Epithelial cell of proximal tubule (primary cell): Measurements from ENCODE around the gene SYS1. TPM values are rescaled to one million over a fixed set of nuclear protein-coding genes. Genes with fewer than 3 reads are reported as not detected.

ENCODE experiments used
- DNase-seq: peaks from one replicate; pipeline ENCODE4 v3.0.0-alpha.2; 2011; ENCODE audit warnings: low read depth
- H3K4me3 ChIP-seq: 2 replicates; pipeline ENCODE4 v1.5.1; 2011; ENCODE audit warnings: low read depth, mild to moderate bottlenecking, low read length
- CTCF ChIP-seq: conservative IDR thresholded peaks from 2 replicates; pipeline ENCODE4 v1.5.1; 2012; ENCODE audit warnings: low read depth, mild to moderate bottlenecking, low read length
- total RNA-seq: library from RNA; depleted of rRNA; stranded (reverse); fragments of >200 nt; gene quantifications from 2 replicates; pipeline ENCODE4 v1.2.3, GENCODE V29; 2015

The SYS1 gene
- total RNA-seq, 1 donor from 2014 or later = 30.3 TPM

DNA sequence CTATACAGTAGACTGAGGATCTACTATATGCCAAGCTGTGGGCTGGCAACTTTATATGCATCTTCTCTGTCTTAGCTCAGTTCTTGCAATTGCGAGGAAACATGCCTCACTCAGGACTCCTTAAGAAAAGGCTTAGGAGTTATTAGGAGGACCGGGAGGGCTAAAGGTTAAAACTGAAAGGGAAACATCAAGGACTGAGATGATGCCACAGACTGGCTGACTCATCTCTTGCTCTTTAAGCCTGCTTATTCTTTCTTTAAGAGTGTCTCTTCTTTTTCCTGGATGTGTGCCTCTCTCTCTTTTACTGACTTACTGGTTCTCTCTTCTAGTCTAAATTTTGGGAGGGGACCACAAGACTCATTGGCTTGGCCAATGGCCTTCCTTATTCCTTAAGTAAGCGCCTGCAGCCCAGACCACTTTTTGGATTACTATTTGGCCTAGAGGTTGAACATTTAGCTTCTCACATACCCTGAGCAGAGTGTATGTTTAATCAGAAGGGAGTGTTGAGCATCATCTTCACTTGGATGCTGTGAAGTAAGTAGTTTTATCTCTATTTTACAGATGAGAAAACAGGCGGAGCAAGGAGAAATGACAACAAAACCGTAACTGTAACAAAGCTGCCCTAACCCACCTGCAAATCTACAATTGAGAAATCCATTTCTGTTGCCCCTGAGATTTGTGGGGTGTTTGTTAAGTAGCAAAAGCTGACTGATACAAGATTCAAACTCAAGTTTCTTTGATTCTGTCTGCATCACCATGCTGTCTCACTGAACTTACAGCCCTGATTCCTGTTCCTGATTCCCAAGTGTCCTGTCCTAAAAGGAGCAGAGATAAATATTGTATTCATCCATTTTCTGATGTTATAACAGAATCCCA is 7.5 kb upstream of the SYS1 start:
- DNase-seq = no peak
- H3K4me3 ChIP-seq = no peak overlapping the region
- no peak for TF ChIP-seq CTCF

DNA sequence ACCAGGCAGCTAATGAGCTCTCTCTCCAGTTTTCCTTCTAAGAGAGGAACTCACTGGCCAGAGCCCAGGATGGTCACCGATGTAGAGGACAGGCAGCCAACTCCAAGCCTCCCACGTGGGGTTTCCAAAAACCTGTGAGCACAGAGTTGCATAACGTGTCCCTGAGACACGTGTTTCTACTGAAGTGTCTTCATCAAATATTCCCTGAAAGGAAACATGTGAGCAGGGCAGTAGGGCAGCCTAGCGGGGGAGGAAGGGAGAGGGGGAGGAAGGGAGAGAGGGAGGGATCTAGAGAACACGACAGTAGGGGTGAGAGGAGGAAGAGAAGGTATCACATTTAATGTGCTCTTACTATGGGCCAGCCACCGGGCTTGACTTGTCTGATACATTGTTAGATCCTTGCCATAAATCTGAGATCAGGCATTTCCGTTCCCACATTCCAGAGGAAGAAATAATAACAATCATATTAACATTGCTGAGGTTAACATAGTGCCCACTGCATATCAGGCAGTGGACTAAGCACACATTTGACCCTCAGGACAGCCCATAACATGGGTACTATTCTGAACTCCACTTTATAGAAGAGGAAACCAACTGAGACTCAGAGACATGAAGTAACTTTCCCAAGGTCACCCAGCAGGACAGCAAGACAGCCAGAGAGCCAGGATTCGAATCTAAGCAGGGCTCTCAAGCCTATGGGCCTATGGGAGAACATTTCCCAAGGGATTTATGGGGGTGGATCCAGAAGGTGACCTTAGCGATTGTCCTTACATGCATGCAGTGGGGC is 4.5 kb upstream of the SYS1 start:
- no peak for DNase-seq
- TF ChIP-seq CTCF = no peak

DNA sequence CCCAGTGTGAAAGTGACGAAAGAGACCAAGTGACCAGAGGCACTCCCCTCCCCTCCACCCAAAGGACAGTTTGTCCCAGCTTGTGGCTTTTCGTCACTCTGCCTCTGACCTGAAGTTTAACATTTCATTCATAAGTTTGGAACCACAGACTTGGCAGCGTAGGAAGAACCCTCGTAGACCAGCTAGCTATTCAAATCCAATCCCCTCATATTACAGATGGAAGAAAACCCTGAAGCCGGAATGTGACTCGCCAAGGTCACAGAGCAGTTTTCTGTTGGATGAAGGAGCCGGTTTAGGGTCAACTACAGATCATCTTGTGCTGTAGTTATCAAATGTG is 3.9 kb upstream of the SYS1 start:
- no peak for TF ChIP-seq CTCF
- DNase-seq = no peak
- H3K4me3 ChIP-seq = no peak overlapping the region

More for the DNA sequence above, 4.5 kb upstream of the SYS1 start:
- no peak overlapping the region for H3K4me3 ChIP-seq

- no peak overlapping the region for H3K4me3 ChIP-seq
- TF ChIP-seq CTCF = no peak
- no peak for DNase-seq
Measured at GRCh38 chr20:45359406-45360148, 3.4 kb upstream of the SYS1 start.

DNA sequence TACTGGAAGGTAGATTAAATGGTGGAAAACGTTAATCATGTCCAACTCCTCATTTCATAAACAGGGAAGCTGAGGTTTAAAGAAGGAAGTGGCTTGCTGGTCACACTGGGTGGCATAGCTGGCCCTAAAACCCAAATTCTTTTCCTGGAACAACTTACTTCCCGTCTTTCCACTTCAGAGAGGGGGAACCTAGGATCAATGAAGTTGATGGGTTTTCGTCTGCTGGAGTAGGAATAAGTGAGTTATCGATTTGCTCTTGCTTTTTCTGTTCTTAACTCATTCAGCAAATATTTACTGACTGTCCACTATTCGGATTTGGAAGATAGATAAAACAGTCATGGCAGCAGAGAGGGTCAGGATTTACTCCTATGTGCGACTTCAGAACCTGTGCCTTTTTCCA is 1.2 kb upstream of the SYS1 start:
- TF ChIP-seq CTCF = no peak
- no peak overlapping the region for H3K4me3 ChIP-seq
- no peak for DNase-seq

GRCh38 chr20:45363611-45364492 is 896 bp downstream of the SYS1 start:
- peak overlapping the region; percentile 81 for H3K4me3 ChIP-seq
- TF ChIP-seq CTCF = no peak
- DNase-seq = no peak
